Stimulated activated CD4-positive, alpha-beta T cell treated with anti-CD3 and anti-CD28 coated beads, TNF-alpha, amount 100 ng/mL, for 48 hours (primary cell): Measurements from ENCODE around the gene SERHL2.
"Not testable (repeated sequence)": the region's sequence is repeated elsewhere in the genome, so short reads cannot be mapped to it uniquely, and the experiment has no call there.

Experiments used
- DNase-seq, 3 donors: peaks; one replicate each; pipeline ENCODE4 v3.0.0-alpha.2; 2020; ENCODE audit warnings: low read depth in 3 of 3

Gene SERHL2

DNA sequence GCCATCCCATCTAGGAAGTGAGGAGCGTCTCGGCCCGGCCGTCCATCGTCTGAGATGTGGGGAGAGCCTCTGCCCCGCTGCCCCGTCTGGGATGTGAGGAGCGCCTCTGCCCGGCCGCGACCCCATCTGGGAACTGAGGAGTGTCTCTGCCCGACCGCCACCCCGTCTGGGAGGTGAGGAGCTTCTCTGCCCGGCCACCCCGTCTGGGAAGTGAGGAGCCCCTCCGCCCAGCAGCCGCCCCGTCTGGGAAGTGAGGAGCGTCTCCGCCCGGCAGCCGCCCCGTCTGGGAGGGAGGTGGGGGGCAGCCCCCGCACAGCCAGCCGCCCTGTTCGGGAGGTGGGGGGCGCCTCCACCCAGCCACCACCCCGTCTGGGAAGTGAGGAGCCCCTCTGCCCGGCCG lies 53.9 kb downstream of the SERHL2 start:
- not testable (repeated sequence) for DNase-seq

GRCh38 chr22:42608136-42608822 lies 54.5 kb downstream of the SERHL2 start:
- DNase-seq, result no peak

DNA sequence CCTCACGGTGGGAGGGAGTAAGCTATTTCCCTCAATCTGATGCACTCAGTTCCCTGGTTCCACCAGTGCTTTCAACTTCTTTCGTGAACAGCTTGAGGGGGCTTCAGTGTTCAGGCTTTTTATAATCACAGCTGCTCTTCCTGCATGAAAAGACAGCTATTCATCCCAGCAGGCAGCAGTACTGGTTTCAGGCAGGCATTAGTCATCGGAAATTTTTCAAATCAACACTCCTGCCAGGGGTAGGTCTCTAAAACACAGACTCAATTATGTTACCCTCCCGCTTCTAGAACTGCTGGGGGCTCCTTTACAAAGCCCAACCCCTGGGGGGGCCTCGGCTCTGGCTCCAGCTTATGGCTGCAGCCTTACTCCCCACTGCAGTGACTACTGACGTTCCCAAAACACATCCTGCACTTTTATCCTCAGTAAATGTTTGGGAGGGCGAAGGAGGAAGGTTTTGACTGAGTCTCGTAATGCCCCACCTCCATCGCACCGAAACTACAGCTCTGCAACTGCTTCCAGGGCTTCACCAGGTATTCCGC lies 55.1 kb downstream of the SERHL2 start:
- no peak for DNase-seq

DNA sequence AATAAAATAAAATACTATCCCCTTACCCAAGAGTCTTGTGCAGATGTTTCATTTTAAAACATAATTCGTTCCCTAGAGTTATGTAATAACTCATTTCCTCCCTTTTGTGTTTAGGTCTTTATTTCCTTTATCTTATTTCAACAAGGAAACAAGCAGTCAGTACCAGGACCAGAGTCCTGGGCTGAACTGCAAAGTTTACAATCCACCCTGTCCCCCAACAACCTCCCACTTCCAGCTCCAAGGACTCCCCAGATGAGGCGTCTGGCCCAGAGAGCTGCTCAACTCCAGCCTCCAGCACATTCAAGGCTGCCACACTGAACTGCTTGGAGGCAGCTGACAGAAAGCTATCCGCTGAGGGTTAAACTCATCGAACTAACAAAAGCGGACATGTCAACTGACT lies 56.4 kb downstream of the SERHL2 start:
- DNase-seq, result no peak

DNA sequence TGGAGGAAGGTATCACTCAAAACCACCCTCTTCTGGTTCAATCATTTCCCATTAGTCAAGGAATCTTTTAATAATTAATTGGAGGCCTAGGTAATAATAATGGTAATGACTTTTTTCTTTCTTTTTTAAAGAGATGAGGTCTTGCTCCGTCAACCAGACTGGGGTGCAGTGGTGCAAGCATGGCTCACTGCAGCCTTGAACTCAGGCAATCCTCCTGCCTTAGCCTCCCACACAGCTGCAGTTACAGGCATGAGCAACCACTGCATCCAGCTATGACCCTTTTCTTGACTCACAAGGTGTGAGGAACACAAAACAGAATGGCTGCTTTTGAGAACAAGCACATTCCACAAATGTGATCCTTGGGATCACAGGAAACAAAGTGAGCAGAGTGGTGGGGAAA lies 57.3 kb downstream of the SERHL2 start:
- DNase-seq, result peak in 1 of 3 donors; percentile 16

DNA sequence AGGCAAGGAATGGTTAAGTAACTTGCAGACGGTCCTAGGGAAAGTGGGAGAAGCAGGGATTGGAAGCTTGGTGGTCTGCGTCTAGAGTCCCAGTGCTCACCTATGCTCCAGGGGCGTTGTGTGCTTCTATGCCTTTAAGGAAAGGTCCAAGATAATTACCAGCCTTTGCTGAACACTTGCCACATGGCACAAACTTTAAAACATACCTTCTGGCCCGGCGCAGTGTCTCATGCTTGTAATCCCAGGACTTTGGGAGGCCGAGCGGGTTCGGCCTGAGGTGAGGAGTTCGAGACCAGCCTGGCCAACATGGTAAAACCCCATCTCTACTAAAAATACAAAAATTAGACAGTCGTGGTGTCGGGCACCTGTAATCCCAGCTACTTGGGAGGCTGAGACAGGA lies 58.6 kb downstream of the SERHL2 start:
- DNase-seq, result no peak

- peak in 1 of 3 donors; percentile 25 for DNase-seq
These were observed 60.1 kb downstream of the SERHL2 start for GRCh38 chr22:42613872-42614301.

- peak; percentile 98 to 99 (median 98) for DNase-seq
These were observed 60.7 kb downstream of the SERHL2 start, which contains the start of gene POLDIP3 for GRCh38 chr22:42614312-42615091. Gene POLDIP3 (minus strand): TSS chr22:42614883. CDS start chr22:42614857, 26 bp downstream.

GRCh38 chr22:42615092-42615859 lies 61.5 kb downstream of the SERHL2 start:
- DNase-seq, result peak; percentile 82 to 91 (median 84)

- DNase-seq, result not testable (repeated sequence)
These were observed 62.1 kb downstream of the SERHL2 start for GRCh38 chr22:42615860-42616175.

- DNase-seq, result no peak
These were observed 63.6 kb downstream of the SERHL2 start for GRCh38 chr22:42617155-42617983.

DNA sequence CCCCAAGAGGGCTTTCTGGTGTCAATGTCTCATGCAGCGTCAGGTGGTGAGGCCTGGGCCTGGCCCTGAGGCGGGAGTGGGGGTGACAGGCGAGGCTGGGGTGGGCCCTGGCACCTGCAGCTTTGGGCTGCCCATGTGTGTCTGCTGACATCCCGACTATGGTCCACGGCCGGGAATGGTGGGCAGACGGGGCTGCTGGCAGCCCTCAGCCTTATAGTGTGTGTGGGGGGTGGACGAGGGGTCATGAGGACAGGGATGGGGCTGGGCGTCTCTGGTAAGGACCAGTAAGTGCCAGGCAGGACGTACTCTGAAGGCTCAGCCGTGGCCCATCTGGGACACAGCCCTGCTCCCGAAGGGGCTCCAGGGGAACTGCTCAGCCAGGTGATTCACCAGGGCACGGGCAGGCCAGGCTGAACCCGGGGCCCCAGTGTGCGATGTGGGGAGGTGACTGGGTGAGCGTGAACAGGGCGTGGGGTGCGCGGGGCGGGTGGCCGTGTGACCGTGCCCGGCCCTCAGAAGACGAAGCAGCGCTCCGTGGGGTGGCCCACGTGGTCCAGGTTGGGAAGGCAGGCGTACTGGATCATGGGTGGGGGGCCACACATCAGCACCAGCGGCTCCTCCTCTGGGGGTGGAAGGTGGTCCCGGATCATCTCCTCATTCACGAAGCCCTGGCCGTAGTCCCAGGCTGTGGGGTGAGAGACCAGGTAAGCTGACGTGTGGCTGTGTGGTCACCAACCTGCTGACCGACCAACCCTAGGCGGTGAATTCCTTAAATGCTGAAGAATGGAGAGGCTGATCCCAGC lies 65.7 kb downstream of the SERHL2 start:
- no peak for DNase-seq

- DNase-seq, result no peak
These were observed 66.3 kb downstream of the SERHL2 start for GRCh38 chr22:42620084-42620483.

DNA sequence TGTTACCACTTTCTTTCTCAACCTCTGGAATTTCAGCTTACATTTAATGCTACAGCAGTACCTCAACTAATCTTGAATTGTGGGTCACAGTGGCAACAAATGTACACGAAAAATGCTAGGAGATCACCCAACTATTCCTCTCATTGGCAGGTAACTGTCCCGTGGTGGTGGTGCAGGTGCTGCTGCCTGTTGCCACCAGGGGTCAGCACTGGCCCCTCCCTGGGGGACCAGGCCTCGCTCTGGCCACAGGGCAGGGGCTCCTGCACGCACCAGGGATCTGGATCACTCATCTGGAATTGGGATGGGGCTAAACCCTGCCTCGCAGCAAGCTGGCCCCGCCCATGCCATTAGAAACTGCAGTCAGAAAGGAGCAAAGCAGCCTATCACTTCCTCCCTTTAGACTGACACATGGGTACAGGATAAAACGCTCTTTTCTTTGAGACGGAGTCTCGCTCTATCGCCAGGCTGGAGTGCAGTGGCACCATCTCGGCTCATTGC lies 67.8 kb downstream of the SERHL2 start:
- peak; percentile 26 to 50 (median 29) for DNase-seq

DNA sequence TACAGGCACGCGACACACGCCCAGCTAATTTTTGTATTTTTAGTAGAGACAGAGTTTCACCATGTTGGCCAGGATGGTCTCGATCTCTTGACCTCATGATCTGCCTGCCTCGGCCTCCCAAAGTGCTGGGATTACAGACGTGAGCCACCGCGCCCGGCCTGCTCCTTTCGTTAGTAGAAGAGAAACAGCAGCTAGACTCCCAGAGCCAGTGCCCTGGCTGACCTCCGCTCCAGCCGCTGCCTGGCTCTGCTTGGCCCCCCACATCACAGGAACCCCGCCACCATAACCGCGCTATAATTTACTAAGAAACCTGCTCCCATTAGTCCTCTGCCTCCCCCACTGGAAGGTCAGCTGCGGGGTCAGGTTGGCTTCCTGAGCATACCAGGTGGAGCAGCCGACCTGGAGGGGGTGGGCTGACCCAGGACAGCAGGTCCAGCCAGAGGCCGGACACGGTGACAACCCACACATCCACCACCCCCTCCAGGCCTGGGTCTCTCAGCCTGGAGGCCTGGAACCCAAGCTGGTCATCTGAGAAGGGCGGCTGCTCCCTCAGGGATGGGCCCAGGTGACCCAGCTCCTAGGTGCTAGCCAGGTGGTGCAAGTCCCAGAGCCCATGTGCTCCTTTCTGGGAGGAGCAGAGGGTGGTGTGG lies 68.4 kb downstream of the SERHL2 start:
- DNase-seq, result no peak

DNA sequence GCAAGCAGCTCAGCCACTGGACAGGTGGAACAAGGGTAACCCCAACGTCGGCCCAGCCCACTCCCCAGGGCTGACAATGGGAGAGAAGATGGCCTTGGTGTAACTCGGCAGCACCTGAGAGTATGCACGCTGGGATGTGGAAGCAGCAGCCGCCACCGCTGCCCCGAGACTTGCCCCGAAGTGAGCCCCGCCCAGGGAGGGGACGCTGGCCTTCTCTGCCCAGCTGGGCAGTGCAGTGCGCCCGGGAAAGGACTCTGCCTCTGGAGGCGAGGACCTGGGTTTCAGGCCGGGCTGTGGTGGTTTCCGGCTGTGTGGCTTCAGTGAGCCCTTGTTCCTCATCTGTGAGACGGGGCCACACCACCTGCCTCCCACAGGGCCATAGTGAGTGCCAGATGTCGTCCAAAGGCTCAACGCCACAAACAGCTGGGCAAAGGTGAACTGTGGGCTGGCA lies 69.6 kb downstream of the SERHL2 start:
- no peak for DNase-seq
